IPS-18c (cell line): ENCODE results near the gene FOXD4L1.
"Not testable (repeated sequence)": the region's sequence is repeated elsewhere in the genome, so short reads cannot be mapped to it uniquely, and the experiment has no call there.

ENCODE experiments used
- H3K4me3 ChIP-seq: 2 replicates; pipeline ENCODE4 v1.7.0; 2013; ENCODE audit warnings: low read depth, mild to moderate bottlenecking, low read length, moderate library complexity; ENCODE audit not compliant: insufficient read depth
- H3K9me3 ChIP-seq: one replicate; pipeline ENCODE4 v1.6.1; 2013; ENCODE audit warnings: mild to moderate bottlenecking, low read length, moderate library complexity; ENCODE audit not compliant: control insufficient read depth, insufficient read depth

The FOXD4L1 gene

DNA sequence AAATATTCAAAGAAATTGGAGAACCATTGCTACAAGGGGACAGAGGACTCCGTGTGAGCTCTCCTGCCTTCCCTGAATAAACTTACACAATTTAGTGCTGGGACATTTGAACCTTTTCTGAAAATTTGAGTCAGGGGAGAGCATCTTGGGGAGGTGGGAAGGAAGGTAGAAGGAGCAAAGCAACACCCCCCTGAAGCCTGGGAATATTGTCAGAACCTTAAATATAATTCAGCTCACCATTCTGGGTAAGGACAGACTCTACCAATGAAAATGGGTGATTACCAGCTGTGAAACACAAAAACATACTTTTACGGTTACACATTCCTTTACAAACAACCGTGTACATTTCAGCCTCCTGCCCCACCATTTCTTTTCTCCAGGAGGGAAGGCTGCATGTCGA is at the start of gene FOXD4L1:
Gene FOXD4L1 (plus strand): TSS at position 301 of the 400 bp plus-strand sequence. CDS start 592 bp downstream, outside the sequence.
- not testable (repeated sequence) for H3K4me3 ChIP-seq, H3K9me3 ChIP-seq

DNA sequence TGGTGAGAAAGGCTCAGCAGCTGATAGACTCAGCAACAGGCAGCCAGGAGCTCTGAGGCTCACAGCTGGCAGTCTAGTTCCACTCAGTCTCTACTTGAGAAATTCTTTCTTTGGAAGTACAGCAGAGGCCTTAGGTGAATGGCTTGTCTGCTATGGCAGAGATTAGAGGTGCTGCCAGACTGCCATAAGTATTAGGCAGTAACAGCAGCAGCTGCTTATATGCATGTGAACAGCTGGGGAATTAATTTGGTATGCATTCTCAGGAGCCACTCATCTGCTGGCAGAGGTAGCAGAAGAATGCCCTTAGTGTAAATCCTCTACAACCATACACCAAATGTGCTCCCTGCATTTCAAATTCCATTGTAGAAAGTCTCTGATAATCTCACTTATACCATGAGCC is 32.7 kb upstream of the FOXD4L1 start:
- H3K9me3 ChIP-seq, H3K4me3 ChIP-seq: not testable (repeated sequence)

DNA sequence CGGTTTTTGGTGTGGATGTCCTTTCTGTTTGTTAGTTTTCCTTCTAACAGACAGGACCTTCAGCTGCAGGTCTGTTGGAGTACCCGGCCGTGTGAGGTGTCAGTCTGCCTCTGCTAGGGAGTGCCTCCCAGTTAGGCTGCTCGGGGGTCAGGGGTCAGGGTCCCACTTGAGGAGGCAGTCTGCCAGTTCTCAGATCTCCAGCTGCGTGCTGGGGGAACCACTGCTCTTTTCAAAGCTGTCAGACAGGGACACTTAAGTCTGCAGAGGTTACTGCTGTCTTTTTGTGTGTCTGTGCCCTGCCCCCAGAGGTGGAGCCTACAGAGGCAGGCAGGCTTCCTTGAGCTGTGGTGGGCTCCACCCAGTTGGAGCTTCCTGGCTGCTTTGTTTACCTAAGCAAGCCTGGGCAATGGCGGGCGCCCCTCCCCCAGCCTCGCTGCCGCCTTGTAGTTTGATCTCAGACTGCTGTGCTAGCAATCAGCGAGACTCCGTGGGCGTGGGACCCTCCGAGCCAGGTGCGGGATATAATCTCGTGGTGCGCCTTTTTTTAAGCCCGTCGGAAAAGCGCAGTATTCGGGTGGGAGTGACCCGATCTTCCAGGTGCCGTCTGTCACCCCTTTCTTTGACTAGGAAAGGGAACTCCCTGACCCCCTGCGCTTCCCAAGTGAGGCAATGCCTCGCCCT is 21.6 kb upstream of the FOXD4L1 start:
- H3K9me3 ChIP-seq, H3K4me3 ChIP-seq: not testable (repeated sequence)

DNA sequence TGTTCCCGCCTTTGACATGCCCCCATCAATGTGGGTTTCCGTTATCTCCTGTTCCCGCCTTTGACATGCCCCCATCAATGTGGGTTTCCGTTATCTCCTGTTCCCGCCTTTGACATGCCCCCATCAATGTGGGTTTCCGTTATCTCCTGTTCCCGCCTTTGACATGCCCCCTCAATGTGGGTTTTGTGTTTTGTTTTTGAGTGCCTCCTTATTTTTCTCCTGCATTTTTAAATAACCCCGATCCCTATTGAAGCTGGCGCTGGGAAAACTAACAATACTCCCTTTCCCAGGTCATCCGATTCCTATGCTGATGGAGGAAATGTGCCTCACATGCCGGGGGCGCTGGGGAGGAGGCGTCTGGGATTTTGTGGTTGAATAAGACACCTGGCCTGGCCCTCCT is 1.9 kb upstream of the FOXD4L1 start:
- not testable (repeated sequence) for H3K4me3 ChIP-seq, H3K9me3 ChIP-seq

DNA sequence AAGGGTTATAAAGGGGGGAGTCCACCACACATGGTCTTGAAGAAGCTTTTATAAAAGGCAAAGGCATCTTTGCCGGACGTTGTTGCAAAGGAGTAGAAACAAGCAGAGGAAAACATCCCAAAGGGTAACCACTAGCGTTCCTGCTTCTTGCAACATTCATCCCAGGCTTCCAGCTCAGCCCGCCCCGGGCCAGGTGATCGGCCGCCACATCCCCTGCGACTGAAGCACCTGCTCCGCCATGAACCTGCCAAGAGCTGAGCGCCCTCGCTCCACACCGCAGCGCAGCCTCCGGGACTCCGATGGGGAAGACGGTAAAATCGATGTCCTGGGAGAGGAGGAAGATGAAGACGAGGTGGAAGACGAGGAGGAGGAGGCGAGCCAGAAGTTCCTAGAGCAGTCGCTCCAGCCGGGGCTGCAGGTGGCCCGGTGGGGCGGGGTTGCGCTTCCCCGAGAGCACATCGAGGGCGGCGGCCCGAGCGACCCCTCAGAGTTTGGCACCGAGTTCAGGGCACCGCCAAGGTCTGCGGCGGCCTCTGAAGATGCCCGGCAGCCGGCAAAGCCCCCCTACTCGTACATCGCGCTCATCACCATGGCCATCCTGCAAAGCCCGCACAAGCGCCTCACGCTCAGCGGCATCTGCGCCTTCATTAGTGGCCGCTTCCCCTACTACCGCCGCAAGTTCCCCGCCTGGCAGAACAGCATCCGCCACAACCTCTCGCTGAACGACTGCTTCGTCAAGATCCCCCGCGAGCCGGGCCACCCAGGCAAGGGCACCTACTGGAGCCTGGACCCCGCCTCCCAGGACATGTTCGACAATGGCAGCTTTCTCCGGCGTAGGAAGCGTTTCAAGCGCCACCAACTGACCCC is 787 bp downstream of the FOXD4L1 start:
- H3K9me3 ChIP-seq, H3K4me3 ChIP-seq: not testable (repeated sequence)

DNA sequence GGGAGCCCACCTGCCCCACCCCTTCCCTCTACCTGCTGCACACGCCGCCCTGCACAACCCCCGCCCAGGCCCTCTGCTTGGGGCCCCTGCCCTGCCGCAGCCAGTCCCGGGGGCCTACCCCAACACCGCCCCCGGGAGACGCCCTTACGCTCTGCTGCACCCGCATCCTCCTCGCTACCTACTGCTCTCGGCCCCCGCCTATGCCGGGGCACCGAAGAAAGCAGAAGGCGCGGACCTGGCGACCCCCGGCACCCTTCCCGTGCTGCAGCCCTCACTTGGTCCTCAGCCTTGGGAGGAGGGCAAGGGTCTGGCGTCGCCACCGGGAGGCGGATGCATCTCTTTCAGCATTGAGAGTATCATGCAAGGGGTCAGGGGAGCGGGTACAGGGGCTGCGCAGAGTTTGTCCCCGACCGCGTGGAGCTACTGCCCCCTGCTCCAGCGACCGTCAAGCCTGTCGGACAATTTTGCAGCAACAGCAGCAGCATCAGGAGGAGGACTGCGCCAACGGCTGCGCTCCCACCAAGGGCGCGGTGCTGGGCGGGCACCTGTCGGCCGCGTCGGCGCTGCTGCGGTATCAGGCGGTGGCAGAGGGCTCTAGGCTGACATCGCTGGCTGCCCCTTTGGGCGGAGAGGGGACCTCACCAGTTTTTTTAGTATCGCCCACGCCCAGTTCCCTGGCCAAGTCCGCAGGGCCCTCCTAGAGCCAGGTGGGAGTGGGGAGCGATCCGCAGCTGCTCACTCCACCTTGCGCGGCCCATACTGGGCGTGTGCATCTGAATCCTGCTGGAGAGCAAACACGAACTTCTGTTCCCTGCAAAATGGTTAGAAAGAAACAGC is 1.6 kb downstream of the FOXD4L1 start:
- not testable (repeated sequence) for H3K4me3 ChIP-seq, H3K9me3 ChIP-seq

DNA sequence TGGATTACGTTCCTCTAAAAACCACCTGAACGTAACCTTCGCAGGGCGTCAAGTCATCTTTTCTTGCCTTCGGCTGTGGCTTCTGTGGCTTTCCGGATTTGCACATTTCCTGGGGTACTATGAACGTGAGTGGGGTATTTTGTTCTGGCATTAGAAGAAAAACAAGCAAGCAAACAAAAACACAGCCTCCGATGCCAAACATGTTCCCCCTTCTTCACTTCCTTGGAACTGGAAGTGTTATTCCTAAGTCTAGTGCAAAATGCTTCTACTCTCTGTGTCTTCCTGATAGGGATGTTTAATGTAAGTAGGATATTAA is 2.2 kb downstream of the FOXD4L1 start:
- not testable (repeated sequence) for H3K4me3 ChIP-seq, H3K9me3 ChIP-seq

DNA sequence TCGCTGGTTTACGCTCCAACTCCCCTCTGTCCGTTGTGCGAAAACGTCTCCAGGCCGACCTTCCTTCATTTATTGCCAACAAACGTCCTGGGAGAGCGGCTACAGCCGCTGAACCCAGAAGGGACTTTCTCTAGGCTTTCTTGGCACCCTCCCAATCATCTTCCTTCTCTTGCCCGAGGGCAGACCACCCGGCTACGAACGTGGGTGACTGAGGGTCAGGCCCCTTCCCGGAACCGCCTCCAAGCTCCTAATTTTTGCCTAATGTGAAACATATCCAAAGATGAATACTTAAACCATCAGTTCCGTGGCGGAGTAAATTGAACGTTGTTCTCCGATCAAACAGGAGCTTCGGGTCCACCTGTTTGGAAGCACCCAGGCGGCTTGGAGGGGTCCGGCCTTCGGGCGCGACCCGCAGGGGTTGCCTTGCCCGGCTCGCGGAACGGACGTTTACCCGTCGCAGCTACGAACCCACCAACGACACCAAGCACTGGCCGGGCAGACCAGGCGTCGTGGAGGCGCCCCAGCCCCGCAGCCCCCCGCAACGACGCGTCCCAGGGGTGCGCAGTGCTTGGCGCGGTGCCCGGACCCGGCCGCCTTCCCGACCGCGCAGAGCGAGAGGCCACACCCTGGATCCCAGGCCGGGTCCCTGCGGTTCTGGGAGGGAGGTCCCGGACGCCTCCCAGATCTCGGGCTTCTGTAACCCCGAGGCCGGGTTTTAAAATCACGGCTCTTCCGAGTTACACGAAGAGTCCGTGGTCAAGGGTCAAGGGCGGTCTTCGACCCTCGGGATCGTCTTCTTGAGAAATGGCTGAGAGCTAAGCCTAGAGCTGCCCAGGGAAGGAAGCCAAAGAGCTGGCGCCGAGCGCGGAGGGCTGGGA is 4.0 kb downstream of the FOXD4L1 start:
- H3K4me3 ChIP-seq: peak overlapping the region; percentile 28; the same call in 1 of the 2 replicates
- H3K9me3 ChIP-seq: not testable (repeated sequence)

DNA sequence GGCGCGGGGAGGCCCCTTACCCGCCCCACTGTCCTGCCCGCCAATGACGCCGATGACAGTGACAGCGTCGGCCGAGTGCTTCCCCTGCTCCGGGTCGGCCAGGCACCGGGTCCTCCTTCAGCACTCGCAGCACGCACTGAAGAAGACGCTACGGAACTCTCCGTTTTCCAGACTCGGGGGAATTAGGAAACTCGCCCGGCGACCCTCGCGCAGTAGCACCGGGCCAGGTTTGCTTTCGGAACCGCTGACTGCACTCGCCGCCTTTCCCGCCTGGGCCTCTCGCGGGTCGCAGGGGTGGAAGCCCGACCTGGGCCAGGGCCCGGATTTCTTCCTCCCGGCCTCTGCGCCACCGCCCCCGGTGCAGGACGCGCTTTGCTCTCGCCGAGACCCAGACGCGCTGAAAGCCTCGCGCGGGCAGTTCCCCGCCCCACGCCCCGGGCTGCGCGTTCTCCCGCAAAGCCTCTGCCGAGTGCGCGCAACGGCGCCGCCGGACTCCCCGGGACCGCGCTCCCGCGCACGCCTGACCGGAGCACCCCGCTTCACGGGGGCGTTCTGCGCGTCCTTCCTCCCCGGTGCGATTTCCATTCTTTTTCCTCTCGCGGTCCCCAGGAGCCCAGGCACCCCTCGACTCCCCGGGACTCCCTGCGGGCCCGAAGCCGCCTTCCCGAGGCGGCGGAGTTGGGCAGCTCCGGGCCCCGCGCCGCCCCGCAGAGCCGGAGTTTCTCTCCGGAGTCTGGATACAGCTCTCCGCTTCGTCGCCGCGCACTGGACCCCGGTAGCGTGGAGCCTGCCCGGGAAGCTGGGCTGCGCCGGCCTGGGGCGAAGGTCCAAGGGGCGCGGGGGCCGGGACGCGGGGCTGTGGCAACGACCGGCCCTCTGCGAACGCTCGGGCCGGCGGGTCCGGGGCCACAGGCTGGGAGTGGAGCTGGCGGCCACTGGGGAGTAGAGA is 4.9 kb downstream of the FOXD4L1 start:
- peak overlapping the region; percentile 28; the same call in 1 of the 2 replicates for H3K4me3 ChIP-seq
- not testable (repeated sequence) for H3K9me3 ChIP-seq

DNA sequence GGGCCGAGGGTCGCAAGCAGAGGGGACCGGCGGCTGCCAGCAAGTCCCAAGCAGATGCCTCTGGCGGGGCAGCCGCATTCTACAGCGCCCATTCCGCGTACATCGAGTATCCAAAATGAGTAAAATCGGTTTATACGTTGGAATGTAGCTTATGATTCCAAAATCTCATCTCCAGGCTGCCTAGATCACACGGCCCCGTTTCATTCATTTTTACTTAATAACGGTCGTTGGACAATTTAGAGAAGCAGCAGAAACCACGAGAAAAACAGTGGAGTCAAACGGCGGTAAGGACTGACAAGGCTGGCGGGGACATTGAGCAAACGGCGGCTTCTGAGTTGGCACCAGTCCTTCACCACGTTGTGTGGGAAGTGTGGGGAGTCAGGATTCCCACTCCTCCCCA is 5.6 kb downstream of the FOXD4L1 start:
- not testable (repeated sequence) for H3K9me3 ChIP-seq, H3K4me3 ChIP-seq

DNA sequence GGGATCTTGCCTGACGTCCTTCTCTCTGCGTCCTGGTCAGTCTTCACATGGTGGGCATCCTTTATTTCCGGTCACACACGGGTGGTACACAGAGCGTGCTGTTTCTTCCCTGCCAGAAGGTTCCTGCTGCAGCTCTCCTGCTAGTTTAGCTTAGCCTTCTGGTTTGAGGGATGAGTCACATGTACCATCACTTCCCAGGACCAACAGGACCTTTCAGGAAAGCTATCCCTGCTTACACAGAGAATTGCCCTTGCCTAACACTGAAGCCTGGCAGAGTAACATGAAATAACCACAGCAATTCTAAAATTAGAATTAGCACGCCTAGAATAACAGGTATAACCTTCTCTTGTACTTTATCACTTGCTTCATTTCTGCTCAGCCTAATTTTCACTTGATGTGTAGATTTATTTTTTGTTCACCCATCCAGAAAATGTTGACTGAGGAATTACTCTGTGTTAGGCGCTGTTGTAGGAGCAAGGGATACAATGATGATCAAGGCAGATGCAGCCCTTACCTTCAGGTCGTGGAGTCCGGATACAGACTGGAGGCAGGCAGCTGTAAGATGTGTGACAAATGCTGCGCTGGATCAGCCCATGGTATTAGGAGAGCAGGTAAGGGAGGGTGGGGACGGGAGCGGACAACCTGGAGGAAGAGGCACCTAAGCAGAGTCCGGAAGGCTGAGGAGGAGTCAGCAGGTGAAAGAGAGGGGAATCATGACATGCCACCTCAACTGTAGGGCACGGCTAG is 9.1 kb downstream of the FOXD4L1 start:
- not testable (repeated sequence) for H3K9me3 ChIP-seq, H3K4me3 ChIP-seq

DNA sequence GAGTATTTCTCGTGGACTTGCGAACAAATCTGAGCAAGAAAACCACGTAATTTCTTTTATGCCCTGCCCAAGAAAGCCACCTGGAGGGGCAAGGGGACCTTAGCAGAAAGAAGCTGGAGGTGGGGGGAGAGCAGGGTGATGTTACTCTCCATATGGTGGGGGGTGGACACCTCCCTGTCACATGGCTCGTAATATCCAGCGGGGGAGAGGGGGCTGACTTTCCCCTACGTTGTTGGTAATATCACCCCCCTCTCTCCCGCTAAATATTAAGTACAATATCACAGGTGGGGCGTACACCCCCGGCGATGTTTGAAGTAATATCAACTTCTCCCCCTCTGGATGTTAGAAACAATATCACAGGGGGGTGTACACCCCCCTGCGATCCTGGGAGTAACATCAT is 9.7 kb downstream of the FOXD4L1 start:
- H3K9me3 ChIP-seq, H3K4me3 ChIP-seq: not testable (repeated sequence)

DNA sequence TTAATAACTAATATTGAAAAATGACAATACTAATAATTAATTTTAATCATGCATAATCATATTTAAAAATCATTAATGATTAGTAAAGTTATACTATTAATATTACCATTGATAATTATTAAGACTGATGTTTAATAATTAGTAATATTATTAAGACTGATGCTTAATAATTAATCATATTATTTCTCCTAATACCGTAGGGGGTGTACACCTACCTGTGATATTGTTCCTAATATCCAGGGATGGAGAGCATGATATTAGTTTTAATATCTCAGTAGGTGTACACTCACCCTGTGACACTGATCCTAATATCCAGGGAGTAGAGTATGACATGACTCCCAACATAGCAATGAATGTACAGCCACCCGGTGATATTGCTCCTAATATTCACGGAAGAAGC is 12.4 kb downstream of the FOXD4L1 start:
- H3K4me3 ChIP-seq, H3K9me3 ChIP-seq: not testable (repeated sequence)

DNA sequence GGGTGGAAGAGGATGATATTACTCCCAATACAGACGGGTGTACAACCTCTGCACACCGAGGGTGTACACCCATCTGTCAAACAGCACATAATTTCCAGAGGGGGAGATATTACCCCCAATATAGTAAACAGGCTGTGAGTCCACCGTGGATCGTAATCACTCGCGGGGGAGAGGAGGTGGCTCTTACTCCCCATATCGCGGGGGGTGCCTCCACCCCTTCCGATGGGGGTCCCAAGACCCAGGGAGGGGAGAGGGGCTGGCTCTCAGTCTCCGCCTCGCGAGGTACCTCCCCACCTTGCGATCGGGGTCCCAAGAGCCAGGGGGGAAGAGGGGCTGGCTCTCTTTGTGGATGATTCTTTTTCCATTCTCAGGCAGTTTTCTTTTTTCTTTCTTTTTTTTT is 13.4 kb downstream of the FOXD4L1 start:
- H3K4me3 ChIP-seq, H3K9me3 ChIP-seq: not testable (repeated sequence)

DNA sequence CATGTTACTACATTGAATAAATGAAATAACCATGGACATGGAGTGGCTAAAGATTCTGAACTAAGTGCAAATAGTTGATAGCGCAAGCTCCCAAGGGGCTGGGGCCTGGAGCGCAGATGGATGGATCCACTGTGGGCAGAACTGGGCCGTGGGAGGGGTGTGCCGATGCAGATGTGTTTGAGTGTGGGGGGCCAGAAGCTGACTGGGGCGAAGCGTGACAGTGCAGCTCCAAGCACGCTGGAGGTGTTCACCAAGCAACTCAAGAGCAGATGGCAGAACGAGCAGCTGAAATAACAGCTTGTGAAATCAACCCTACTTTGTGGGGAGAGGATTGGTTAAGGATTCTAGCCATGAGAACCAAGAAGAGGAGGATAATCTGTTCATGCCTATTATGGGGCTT is 17.0 kb downstream of the FOXD4L1 start:
- H3K9me3 ChIP-seq, H3K4me3 ChIP-seq: not testable (repeated sequence)

DNA sequence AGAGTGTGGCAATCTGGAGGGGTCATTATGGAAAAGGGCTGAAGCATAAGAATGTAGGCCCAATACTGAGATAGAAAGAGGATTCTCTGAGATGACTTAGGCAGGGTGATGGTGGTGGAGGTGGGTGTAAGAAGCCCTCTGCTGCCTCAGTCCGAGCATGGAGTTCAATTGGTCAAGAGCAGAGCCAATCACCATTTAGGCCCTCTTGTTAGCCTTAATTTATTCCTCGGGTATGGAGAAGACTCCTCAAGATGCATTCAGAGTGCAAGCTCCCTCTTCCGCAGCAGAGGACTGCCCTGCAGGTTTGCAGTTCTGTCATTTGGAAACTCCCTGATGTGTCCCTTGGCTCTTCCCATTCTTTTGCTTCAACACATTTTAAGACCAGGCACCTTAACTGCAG is 17.5 kb downstream of the FOXD4L1 start:
- H3K9me3 ChIP-seq, H3K4me3 ChIP-seq: not testable (repeated sequence)
